COLO829 (cell line): Measurements from ENCODE around the gene WDR53.
"Not testable (repeated sequence)": the region's sequence is repeated elsewhere in the genome, so short reads cannot be mapped to it uniquely, and the experiment has no call there.

Experiments
- DNase-seq: peaks from one replicate; pipeline ENCODE4 v3.0.0; 2012; ENCODE audit warnings: low spot score

WDR53 gene

GRCh38 chr3:196517162-196517800 is 51.1 kb downstream of the WDR53 start:
- no peak for DNase-seq

- no peak for DNase-seq
Measured at GRCh38 chr3:196514913-196515621, 53.3 kb downstream of the WDR53 start, which contains the start of gene SMCO1. Gene SMCO1, minus strand, starts transcription at chr3:196515346. Its CDS starts 137 bp downstream, at chr3:196515209.

GRCh38 chr3:196514350-196514716 is 54.0 kb downstream of the WDR53 start:
- DNase-seq, result no peak

- DNase-seq, result no peak
Measured at GRCh38 chr3:196513697-196514349, 54.5 kb downstream of the WDR53 start.

- not testable (repeated sequence) for DNase-seq
Measured at GRCh38 chr3:196511646-196512425, 56.5 kb downstream of the WDR53 start.

- DNase-seq, result not testable (repeated sequence)
Measured at GRCh38 chr3:196511108-196511507, 57.2 kb downstream of the WDR53 start.

- DNase-seq, result no peak
Measured at GRCh38 chr3:196506687-196507086, 61.7 kb downstream of the WDR53 start.

- DNase-seq, result no peak
Measured at GRCh38 chr3:196504556-196504955, 63.8 kb downstream of the WDR53 start.
